ENCODE data around the gene BCL7C. TPM values are rescaled to one million over a fixed set of nuclear protein-coding genes. Genes with fewer than 3 reads are reported as not detected.
A peak's percentile ranks its signal among the peaks of the same experiment; 100 is the strongest.

The BCL7C gene
- total and polyA plus RNA-seq, 10 of the 15 experiments (the other 5 are each of a cell fraction or from before 2014, with no cell fraction given) = 1.1 to 30.5 (median 13.7) TPM

GRCh38 chr16:30893744-30894539 lies at the start of gene BCL7C (continued):
- no peak for TF ChIP-seq BCL3 (IDR thresholded peaks at IDR 0.05; ENCODE audit: borderline replicate concordance, insufficient read depth, low read depth, low read length, poor library complexity, severe bottlenecking)
- no peak for TF ChIP-seq NFYA (IDR thresholded peaks at IDR 0.05; ENCODE audit: borderline replicate concordance, low read depth, low read length)
- no peak for TF ChIP-seq ZZZ3 (IDR thresholded peaks at IDR 0.05; ENCODE audit: control insufficient read depth, insufficient read length, low read depth)
- TF ChIP-seq YY1 (IDR thresholded peaks at IDR 0.05; ENCODE audit: low read depth, low read length) = no peak; the same call in 1 of the 2 replicates
- no peak for TF ChIP-seq EZH2 (IDR thresholded peaks at IDR 0.05; ENCODE audit: borderline replicate concordance, control insufficient read depth, low read depth, low read length)
- no peak for TF ChIP-seq TBL1XR1 (IDR thresholded peaks at IDR 0.05; ENCODE audit: low read depth, low read length)
- no peak for TF ChIP-seq MYB (IDR thresholded peaks at IDR 0.05; ENCODE audit: borderline replicate concordance, low read depth, low read length)
- TF ChIP-seq EED (IDR thresholded peaks at IDR 0.05; ENCODE audit: low read depth) = no peak
- TF ChIP-seq CREB1 (IDR thresholded peaks at IDR 0.05; ENCODE audit: low read depth) = no peak
- TF ChIP-seq GABPA (IDR thresholded peaks at IDR 0.05; ENCODE audit: low read depth) = no peak
- no peak for TF ChIP-seq POLR2AphosphoS5 (IDR thresholded peaks at IDR 0.05; ENCODE audit: low read length)
- TF ChIP-seq NKRF (conservative IDR thresholded peaks at IDR 0.05) = peak; percentile 19; the same call in 1 of the 2 replicates
- TF ChIP-seq E2F8 (IDR thresholded peaks at IDR 0.05; ENCODE audit: low read depth, partially characterized antibody) = no peak
- TF ChIP-seq RELB (IDR thresholded peaks at IDR 0.05; ENCODE audit: low read depth) = no peak
- no peak for TF ChIP-seq IRF4 (IDR thresholded peaks at IDR 0.05; ENCODE audit: low read depth, low read length)
- TF ChIP-seq CBFB (IDR thresholded peaks at IDR 0.05; ENCODE audit: low read depth) = no peak
- no peak for TF ChIP-seq MTA3 (IDR thresholded peaks at IDR 0.05; ENCODE audit: borderline replicate concordance, low read length)
- TF ChIP-seq SKIL (IDR thresholded peaks at IDR 0.05; ENCODE audit: low read depth, poor library complexity, severe bottlenecking) = no peak
- TF ChIP-seq DPF2 (IDR thresholded peaks at IDR 0.05) = 0 out of 2 replicates have a peak, but pooled peaks have one; percentile 17
- TF ChIP-seq RB1 (IDR thresholded peaks at IDR 0.05; ENCODE audit: borderline replicate concordance) = no peak

Measured in GM12878 (cell line).